Neuronal stem cell (in vitro differentiated cells): ENCODE data around the gene AGTR1.
A peak's percentile ranks its signal among the peaks of the same experiment; 100 is the strongest.

Source experiments
- DNase-seq: peaks from one replicate; pipeline ENCODE4 v3.0.0-alpha.2; 2013; ENCODE audit warnings: low spot score
- H2AFZ ChIP-seq: one replicate; pipeline ENCODE4 v1.6.1; 2013; ENCODE audit warnings: mild to moderate bottlenecking, low read length, inconsistent platforms
- H2AK5ac ChIP-seq: 2 replicates; pipeline ENCODE4 v1.6.1; 2013; ENCODE audit warnings: low read depth, mild to moderate bottlenecking, inconsistent platforms, low read length, moderate library complexity, mixed read lengths
- H2BK120ac ChIP-seq: 2 replicates; pipeline ENCODE4 v1.6.1; 2013; ENCODE audit warnings: low read depth, mild to moderate bottlenecking, inconsistent platforms, low read length, moderate library complexity, mixed read lengths
- H2BK12ac ChIP-seq: one replicate; pipeline ENCODE4 v1.6.1; 2013; ENCODE audit warnings: low read length, inconsistent platforms
- H2BK15ac ChIP-seq: 2 replicates; pipeline ENCODE4 v1.6.1; 2013; ENCODE audit warnings: mild to moderate bottlenecking, low read length, inconsistent platforms, mixed read lengths
- H2BK5ac ChIP-seq: one replicate; pipeline ENCODE4 v1.6.1; 2013; ENCODE audit warnings: inconsistent platforms, mild to moderate bottlenecking, low read length, moderate library complexity
- H3K14ac ChIP-seq: one replicate; pipeline ENCODE4 v1.6.1; 2013; ENCODE audit warnings: low read length, inconsistent platforms
- H3K18ac ChIP-seq: 2 replicates; pipeline ENCODE4 v1.6.1; 2013; ENCODE audit warnings: low read length, inconsistent platforms
- H3K23ac ChIP-seq: 2 replicates; pipeline ENCODE4 v1.6.1; 2013; ENCODE audit warnings: low read depth, mild to moderate bottlenecking, mixed read lengths, low read length, inconsistent platforms; ENCODE audit not compliant: poor library complexity
- H3K27ac ChIP-seq: replicated peaks from 3 replicates; pipeline ENCODE4 v1.5.1; 2013; ENCODE audit warnings: low read length, inconsistent platforms
- H3K27me3 ChIP-seq, 3 experiments: 2 replicates each; pipeline ENCODE4 v1.6.1; 2013; ENCODE audit warnings: low read length in 3 of 3, mild to moderate bottlenecking in 2 of 3, inconsistent platforms in 1 of 3, low read depth in 1 of 3, mixed read lengths in 1 of 3, moderate library complexity in 1 of 3; ENCODE audit not compliant: control insufficient read depth in 3 of 3, insufficient read depth in 3 of 3
- H3K36me3 ChIP-seq, 2 donors: replicated peaks in 1 of 2; 2 replicates each; pipeline ENCODE4 v1.6.1; 2013; ENCODE audit warnings: low read length in 2 of 2; ENCODE audit not compliant: control insufficient read depth in 2 of 2, insufficient read depth in 2 of 2
- H3K4ac ChIP-seq: 2 replicates; pipeline ENCODE4 v1.6.1; 2013; ENCODE audit warnings: inconsistent platforms, mild to moderate bottlenecking, low read length, moderate library complexity
- H3K4me1 ChIP-seq, 2 donors: 1 replicate in 1 of 2; 2 replicates in 1 of 2; pipeline ENCODE4 v1.6.1; 2013; ENCODE audit warnings: low read length in 2 of 2, low read depth in 1 of 2; ENCODE audit not compliant: control insufficient read depth in 2 of 2, insufficient read depth in 1 of 2
- H3K4me2 ChIP-seq: one replicate; pipeline ENCODE4 v1.6.1; 2013; ENCODE audit warnings: mild to moderate bottlenecking, low read length, inconsistent platforms; ENCODE audit not compliant: insufficient read depth, poor library complexity, severe bottlenecking
- H3K4me3 ChIP-seq, 2 donors: 2 replicates each; pipeline ENCODE4 v1.5.1; 2013; ENCODE audit warnings: low read length in 2 of 2, mild to moderate bottlenecking in 2 of 2, inconsistent platforms in 1 of 2, moderate library complexity in 1 of 2
- H3K79me1 ChIP-seq: one replicate; pipeline ENCODE4 v1.6.1; 2013; ENCODE audit warnings: low read depth, mild to moderate bottlenecking, inconsistent platforms, low read length, moderate library complexity
- H3K9ac ChIP-seq: one replicate; pipeline ENCODE4 v1.6.1; 2013; ENCODE audit warnings: mild to moderate bottlenecking, low read depth, low read length, inconsistent platforms; ENCODE audit not compliant: poor library complexity
- H3K9me3 ChIP-seq, 2 donors: replicated peaks in 1 of 2; 2 replicates each; pipeline versions ENCODE3 to v1.6.1; 2013; ENCODE audit warnings: low read length in 2 of 2, mild to moderate bottlenecking in 2 of 2, inconsistent platforms in 1 of 2, low read depth in 1 of 2, mixed read lengths in 1 of 2, moderate library complexity in 1 of 2; ENCODE audit not compliant: control insufficient read depth in 2 of 2, insufficient read depth in 1 of 2
- H4K8ac ChIP-seq: one replicate; pipeline ENCODE4 v1.6.1; 2013; ENCODE audit warnings: low read depth, mild to moderate bottlenecking, inconsistent platforms, low read length, moderate library complexity
- H4K91ac ChIP-seq: one replicate; pipeline ENCODE4 v1.6.1; 2013; ENCODE audit warnings: low read length, low read depth, mild to moderate bottlenecking, inconsistent platforms; ENCODE audit not compliant: poor library complexity
- WGBS, 2 donors: extraction: QIAGEN DNeasy Blood & Tissue Kit; methylation state at CpG; one replicate each; pipeline ENCODE4 v1.1.7; 2013; ENCODE audit warnings: missing lambda C conversion rate in 2 of 2, mixed read lengths in 1 of 2; ENCODE audit not compliant: insufficient read length in 2 of 2, insufficient replicate concordance in 1 of 2; ENCODE audit errors: extremely low coverage in 2 of 2; 5-methylcytosine and 5-hydroxymethylcytosine counted together

AGTR1 gene

DNA sequence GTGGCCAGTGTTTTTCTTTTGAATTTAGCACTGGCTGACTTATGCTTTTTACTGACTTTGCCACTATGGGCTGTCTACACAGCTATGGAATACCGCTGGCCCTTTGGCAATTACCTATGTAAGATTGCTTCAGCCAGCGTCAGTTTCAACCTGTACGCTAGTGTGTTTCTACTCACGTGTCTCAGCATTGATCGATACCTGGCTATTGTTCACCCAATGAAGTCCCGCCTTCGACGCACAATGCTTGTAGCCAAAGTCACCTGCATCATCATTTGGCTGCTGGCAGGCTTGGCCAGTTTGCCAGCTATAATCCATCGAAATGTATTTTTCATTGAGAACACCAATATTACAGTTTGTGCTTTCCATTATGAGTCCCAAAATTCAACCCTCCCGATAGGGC, 43.5 kb downstream of the AGTR1 start:
- no peak overlapping the region for H2BK120ac ChIP-seq
- no peak overlapping the region for H3K27ac ChIP-seq
- no peak overlapping the region for H2BK15ac ChIP-seq
- H2BK12ac ChIP-seq, result no peak overlapping the region
- no peak overlapping the region for H3K18ac ChIP-seq
- H2AK5ac ChIP-seq, result no peak overlapping the region
- H3K4me3 ChIP-seq, result peak overlapping the region in 1 of 2 donors; percentile 11
- no peak overlapping the region for H3K4me2 ChIP-seq
- no peak overlapping the region for H3K14ac ChIP-seq
- no peak for DNase-seq
- H3K23ac ChIP-seq, result no peak overlapping the region
- no peaks in the 10 kb centered on the region for H3K36me3 ChIP-seq
- no peaks in the 10 kb centered on the region for H3K9me3 ChIP-seq
- no peak overlapping the region for H3K9ac ChIP-seq
- H2BK5ac ChIP-seq, result no peak overlapping the region
- H4K91ac ChIP-seq, result no peak overlapping the region
- H4K8ac ChIP-seq, result no peak overlapping the region
- H3K4me1 ChIP-seq, result peaks cover 4 to 9% of the 10 kb centered on the region in 2 donors
- H2AFZ ChIP-seq, result peak overlapping the region; percentile 70
- no peaks in the 10 kb centered on the region for H3K79me1 ChIP-seq
- no CpG with 5 or more reads among the region's 10 CpGs for WGBS, 2 donors
- no peaks in the 10 kb centered on the region for H3K27me3 ChIP-seq
- H3K4ac ChIP-seq, result no peak overlapping the region

DNA sequence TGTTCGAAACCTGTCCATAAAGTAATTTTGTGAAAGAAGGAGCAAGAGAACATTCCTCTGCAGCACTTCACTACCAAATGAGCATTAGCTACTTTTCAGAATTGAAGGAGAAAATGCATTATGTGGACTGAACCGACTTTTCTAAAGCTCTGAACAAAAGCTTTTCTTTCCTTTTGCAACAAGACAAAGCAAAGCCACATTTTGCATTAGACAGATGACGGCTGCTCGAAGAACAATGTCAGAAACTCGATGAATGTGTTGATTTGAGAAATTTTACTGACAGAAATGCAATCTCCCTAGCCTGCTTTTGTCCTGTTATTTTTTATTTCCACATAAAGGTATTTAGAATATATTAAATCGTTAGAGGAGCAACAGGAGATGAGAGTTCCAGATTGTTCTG, 44.4 kb downstream of the AGTR1 start:
- no peak overlapping the region for H3K18ac ChIP-seq
- no peak overlapping the region for H2AK5ac ChIP-seq
- no peak overlapping the region for H4K8ac ChIP-seq
- H3K4me3 ChIP-seq, result no peak overlapping the region
- H3K23ac ChIP-seq, result no peak overlapping the region
- peak overlapping the region; percentile 70 for H2AFZ ChIP-seq
- no peaks in the 10 kb centered on the region for H3K9me3 ChIP-seq
- no peaks in the 10 kb centered on the region for H3K36me3 ChIP-seq
- no peak overlapping the region for H2BK5ac ChIP-seq
- H3K4me1 ChIP-seq, result peaks cover 4 to 9% of the 10 kb centered on the region in 2 donors
- WGBS, 2 donors, result no CpG with 5 or more reads among the region's 6 CpGs
- no peaks in the 10 kb centered on the region for H3K79me1 ChIP-seq
- DNase-seq, result peak; percentile 21
- no peak overlapping the region for H3K27ac ChIP-seq
- H4K91ac ChIP-seq, result no peak overlapping the region
- H3K4me2 ChIP-seq, result no peak overlapping the region
- no peak overlapping the region for H3K4ac ChIP-seq
- no peak overlapping the region for H3K9ac ChIP-seq
- no peaks in the 10 kb centered on the region for H3K27me3 ChIP-seq
- no peak overlapping the region for H2BK15ac ChIP-seq
- no peak overlapping the region for H2BK120ac ChIP-seq
- no peak overlapping the region for H3K14ac ChIP-seq
- no peak overlapping the region for H2BK12ac ChIP-seq

DNA sequence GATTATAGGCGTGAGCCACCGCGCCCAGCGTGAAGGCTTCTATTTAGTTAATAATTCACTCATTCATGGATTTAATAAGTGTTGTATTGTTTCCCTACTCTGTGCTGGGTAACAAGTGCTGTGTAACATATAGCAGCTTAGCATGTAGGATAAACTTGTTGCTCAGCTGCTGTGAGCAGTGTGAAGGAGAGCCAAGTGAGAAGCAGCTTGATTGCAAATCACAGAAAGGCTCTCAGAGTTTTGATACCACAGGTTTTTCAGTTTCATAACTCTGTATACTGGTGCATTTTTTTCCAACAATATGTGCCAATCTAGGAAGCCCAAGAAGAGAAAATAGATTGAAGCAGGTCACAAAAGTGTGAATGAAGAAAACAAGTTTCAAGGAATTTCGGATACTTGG, 48.4 kb downstream of the AGTR1 start:
- Histone ChIP-seq H3K4me2 (no peak overlapping the region), H4K91ac (no peak overlapping the region), H3K14ac (no peak overlapping the region), H3K4me3 (no peak overlapping the region), H2BK12ac (no peak overlapping the region), H2AFZ (no peak overlapping the region), H2AK5ac (no peak overlapping the region), H3K9ac (no peak overlapping the region), H3K23ac (no peak overlapping the region), H3K27me3 (no peaks in the 10 kb centered on the region), H2BK5ac (no peak overlapping the region), H2BK120ac (no peak overlapping the region), H3K4me1 (peaks cover 4 to 9% of the 10 kb centered on the region in 2 donors), H3K9me3 (no peaks in the 10 kb centered on the region), H4K8ac (no peak overlapping the region), H3K18ac (no peak overlapping the region), H3K36me3 (no peaks in the 10 kb centered on the region), H3K79me1 (no peaks in the 10 kb centered on the region), H3K4ac (no peak overlapping the region), H3K27ac (no peak overlapping the region), H2BK15ac (no peak overlapping the region)
- WGBS, 2 donors, result no CpG with 5 or more reads among the region's 5 CpGs
- no peak for DNase-seq

DNA sequence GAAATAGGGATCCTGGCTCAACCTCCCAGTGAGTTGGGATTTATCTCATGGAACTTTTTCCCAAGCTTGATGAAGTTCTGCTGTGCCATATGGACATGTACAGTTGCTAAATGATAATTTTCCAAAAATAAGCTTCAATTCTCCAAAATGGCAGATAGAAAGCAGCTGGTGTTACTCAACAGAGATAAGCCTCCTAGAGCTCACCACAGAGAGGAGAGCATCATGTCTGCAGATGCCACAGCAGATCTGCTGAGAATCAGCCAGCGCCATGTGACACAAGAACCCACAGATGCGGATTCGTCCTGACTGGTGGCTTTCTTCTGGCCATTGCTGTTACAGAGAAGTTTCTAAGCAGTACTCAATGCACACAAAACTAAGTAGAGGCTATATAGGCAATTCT, 50.6 kb downstream of the AGTR1 start:
- Histone ChIP-seq H2AFZ (no peak overlapping the region), H3K9ac (no peak overlapping the region), H3K9me3 (no peaks in the 10 kb centered on the region), H3K27ac (no peak overlapping the region), H2AK5ac (no peak overlapping the region), H3K18ac (no peak overlapping the region), H4K91ac (no peak overlapping the region), H2BK120ac (no peak overlapping the region), H2BK12ac (no peak overlapping the region), H4K8ac (no peak overlapping the region), H3K27me3 (no peaks in the 10 kb centered on the region), H2BK5ac (no peak overlapping the region), H3K4me3 (no peak overlapping the region), H3K36me3 (no peaks in the 10 kb centered on the region), H2BK15ac (no peak overlapping the region), H3K14ac (no peak overlapping the region), H3K23ac (no peak overlapping the region), H3K4ac (no peak overlapping the region), H3K4me1 (no peaks in the 10 kb centered on the region), H3K4me2 (no peak overlapping the region), H3K79me1 (no peaks in the 10 kb centered on the region)
- WGBS, 2 donors, result no CpG with 5 or more reads among the region's 3 CpGs
- no peak for DNase-seq
